ENCODE results near the gene CNTN5.

The CNTN5 gene

GRCh38 chr11:100316952-100317351 lies 1296.2 kb downstream of the CNTN5 start:
- Mint-ChIP-seq H3K9me3 (peaks cover 30% of the 10 kb centered on the region), H3K27me3 (no peaks in the 10 kb centered on the region), H3K27ac (no peak overlapping the region), H3K36me3 (ENCODE audit: low read depth) (no peaks in the 10 kb centered on the region), H3K4me1 (ENCODE audit: low read depth) (no peaks in the 10 kb centered on the region), H3K4me3 (no peak overlapping the region)
- DNase-seq = no peak

GRCh38 chr11:100319691-100320090 lies 1298.9 kb downstream of the CNTN5 start:
- Mint-ChIP-seq H3K4me3 (no peak overlapping the region), H3K36me3 (ENCODE audit: low read depth) (no peaks in the 10 kb centered on the region), H3K27ac (no peak overlapping the region), H3K27me3 (no peaks in the 10 kb centered on the region), H3K9me3 (peaks cover 20% of the 10 kb centered on the region), H3K4me1 (ENCODE audit: low read depth) (no peaks in the 10 kb centered on the region)
- DNase-seq = no peak

DNA sequence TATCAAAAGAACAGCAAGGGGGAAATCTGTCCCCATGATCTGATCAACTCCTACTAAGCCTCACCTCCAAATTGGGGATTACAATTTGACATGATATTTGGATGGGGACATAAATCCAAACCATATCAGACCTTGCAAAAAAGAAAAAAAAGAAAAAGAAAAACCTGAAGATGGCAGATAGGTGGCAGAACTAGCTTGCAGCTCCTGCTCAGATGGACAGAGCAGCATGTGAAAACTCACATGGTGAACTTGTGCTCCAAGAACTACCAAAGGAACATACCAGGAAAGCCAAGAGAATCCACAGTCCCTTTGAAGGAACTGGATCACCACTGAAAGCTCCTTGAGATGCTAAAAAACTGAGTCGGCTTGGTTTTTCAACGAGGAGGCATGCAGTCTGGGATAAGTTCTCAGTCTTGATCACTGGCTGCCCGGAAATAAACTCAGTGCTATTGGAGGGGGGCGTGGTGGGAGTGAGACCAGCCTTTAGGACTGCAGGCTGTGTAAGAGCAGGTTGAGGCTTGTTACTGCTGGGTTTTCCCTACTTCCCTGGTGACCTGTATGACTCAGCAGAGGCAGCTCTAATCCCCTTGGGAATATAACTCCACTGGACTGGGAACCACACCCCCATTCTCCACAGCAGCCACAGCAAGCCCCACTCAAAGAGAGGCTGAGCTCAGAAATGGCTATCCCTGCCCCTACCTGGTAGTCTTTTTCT lies 1308.0 kb downstream of the CNTN5 start:
- Mint-ChIP-seq H3K4me3 (no peak overlapping the region), H3K9me3 (peaks cover 34% of the 10 kb centered on the region), H3K27me3 (no peaks in the 10 kb centered on the region), H3K27ac (no peak overlapping the region), H3K4me1 (ENCODE audit: low read depth) (no peaks in the 10 kb centered on the region), H3K36me3 (ENCODE audit: low read depth) (no peaks in the 10 kb centered on the region)
- no peak for DNase-seq

DNA sequence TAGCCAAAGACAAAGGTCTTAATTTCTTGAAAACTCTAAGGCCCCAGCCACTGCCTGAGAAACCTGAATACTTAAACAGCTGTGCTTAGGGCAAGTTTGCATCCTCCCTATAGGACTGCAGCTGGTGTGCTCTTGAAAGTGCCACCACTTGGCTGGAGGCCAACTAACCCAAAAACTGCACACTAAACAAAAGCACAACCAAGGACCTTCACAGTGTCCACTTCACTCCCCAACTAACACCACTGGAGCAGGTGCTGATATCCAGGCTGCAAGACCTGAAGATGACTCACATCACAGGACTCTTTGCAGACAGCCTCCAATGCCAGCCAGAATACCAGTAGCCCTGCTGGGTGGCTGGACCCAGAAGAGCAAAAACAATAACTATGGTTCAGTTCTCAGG lies 1308.6 kb downstream of the CNTN5 start:
- Mint-ChIP-seq H3K4me3 (no peak overlapping the region), H3K27ac (no peak overlapping the region), H3K4me1 (ENCODE audit: low read depth) (no peaks in the 10 kb centered on the region), H3K27me3 (no peaks in the 10 kb centered on the region), H3K9me3 (peaks cover 35% of the 10 kb centered on the region), H3K36me3 (ENCODE audit: low read depth) (no peaks in the 10 kb centered on the region)
- DNase-seq = no peak

- no peak overlapping the region for H3K4me3 Mint-ChIP-seq
- no peaks in the 10 kb centered on the region for H3K27me3 Mint-ChIP-seq
- peaks cover 33% of the 10 kb centered on the region for H3K9me3 Mint-ChIP-seq
- no peak for DNase-seq
- no peaks in the 10 kb centered on the region for H3K4me1 Mint-ChIP-seq (ENCODE audit: low read depth)
- H3K27ac Mint-ChIP-seq = no peak overlapping the region
- no peaks in the 10 kb centered on the region for H3K36me3 Mint-ChIP-seq (ENCODE audit: low read depth)
Observed at GRCh38 chr11:100336873-100337272, 1316.1 kb downstream of the CNTN5 start.

- H3K36me3 Mint-ChIP-seq (ENCODE audit: low read depth) = no peaks in the 10 kb centered on the region
- no peaks in the 10 kb centered on the region for H3K4me1 Mint-ChIP-seq (ENCODE audit: low read depth)
- no peaks in the 10 kb centered on the region for H3K27me3 Mint-ChIP-seq
- peaks cover 29% of the 10 kb centered on the region for H3K9me3 Mint-ChIP-seq
- no peak overlapping the region for H3K4me3 Mint-ChIP-seq
- DNase-seq = no peak
- H3K27ac Mint-ChIP-seq = no peak overlapping the region
Observed at GRCh38 chr11:100338144-100338840, 1317.5 kb downstream of the CNTN5 start.

DNA sequence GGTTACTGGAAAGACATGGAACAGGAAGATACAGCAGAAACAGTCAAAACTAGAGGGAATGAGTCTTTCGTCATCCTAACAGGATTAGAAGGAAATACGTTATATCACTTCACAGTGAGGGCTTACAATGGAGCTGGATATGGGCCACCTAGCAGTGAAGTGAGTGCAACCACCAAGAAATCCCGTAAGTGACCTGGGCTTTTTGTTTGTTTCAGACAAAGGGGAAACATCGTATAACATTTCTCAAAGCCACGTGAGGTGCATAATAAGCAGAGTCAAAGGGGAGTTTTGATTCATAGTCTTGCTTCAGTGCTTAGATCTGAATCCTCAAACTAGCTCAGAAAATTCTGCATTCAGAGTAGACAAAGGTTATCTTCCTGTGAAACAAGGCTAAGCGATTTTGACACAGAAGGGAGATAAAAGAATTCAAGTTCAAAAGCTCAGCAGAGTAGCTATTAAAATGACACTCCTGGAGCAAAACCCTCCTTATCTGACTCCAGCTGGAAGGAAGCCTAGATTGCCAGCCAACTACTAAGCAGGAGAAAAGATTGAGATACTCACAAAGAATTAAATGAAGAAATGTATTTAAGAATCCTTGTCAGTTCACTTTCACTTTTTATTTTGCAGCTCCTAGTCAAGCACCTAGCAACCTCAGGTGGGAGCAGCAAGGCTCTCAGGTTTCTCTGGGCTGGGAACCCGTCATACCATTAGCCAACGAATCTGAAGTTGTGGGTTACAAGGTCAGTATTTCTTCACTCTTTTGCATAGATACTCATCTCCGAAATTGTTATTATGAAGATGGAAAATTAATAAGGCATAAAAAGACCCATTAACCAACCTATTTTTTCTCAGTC lies 1319.9 kb downstream of the CNTN5 start:
- DNase-seq = no peak
- no peaks in the 10 kb centered on the region for H3K4me1 Mint-ChIP-seq (ENCODE audit: low read depth)
- H3K36me3 Mint-ChIP-seq (ENCODE audit: low read depth) = no peaks in the 10 kb centered on the region
- no peak overlapping the region for H3K27ac Mint-ChIP-seq
- no peaks in the 10 kb centered on the region for H3K27me3 Mint-ChIP-seq
- H3K9me3 Mint-ChIP-seq = peaks cover 17% of the 10 kb centered on the region
- H3K4me3 Mint-ChIP-seq = no peak overlapping the region

GRCh38 chr11:100353083-100353482 lies 1332.3 kb downstream of the CNTN5 start:
- H3K4me1 Mint-ChIP-seq (ENCODE audit: low read depth) = no peaks in the 10 kb centered on the region
- H3K27me3 Mint-ChIP-seq = no peaks in the 10 kb centered on the region
- DNase-seq = no peak

DNA sequence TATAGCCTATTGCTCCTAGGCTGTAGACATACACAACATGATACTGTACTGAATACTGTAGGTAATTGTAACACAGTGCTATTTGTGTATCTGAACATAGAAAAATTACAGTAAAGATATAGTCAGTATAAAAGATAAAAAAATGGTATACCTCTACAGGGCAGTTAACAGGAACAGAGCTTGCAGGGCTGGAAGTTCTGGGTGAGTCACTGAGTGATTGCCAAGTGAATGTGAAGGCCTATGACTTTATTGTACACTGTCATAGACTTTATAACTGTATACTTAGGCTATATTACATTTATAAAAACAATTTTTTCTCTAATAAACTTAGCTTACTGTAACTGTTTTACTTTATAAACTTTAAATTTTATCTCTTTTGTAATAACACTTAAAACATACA lies 1334.0 kb downstream of the CNTN5 start:
- Mint-ChIP-seq H3K36me3 (ENCODE audit: low read depth) (no peaks in the 10 kb centered on the region), H3K4me1 (ENCODE audit: low read depth) (no peaks in the 10 kb centered on the region), H3K4me3 (no peak overlapping the region), H3K9me3 (peaks cover 20% of the 10 kb centered on the region), H3K27ac (no peak overlapping the region), H3K27me3 (no peaks in the 10 kb centered on the region)
- no peak for DNase-seq

More at GRCh38 chr11:100353083-100353482, 1332.3 kb downstream of the CNTN5 start:
- Mint-ChIP-seq H3K27ac (no peak overlapping the region), H3K4me3 (no peak overlapping the region), H3K9me3 (peaks cover 21% of the 10 kb centered on the region), H3K36me3 (ENCODE audit: low read depth) (no peaks in the 10 kb centered on the region)

DNA sequence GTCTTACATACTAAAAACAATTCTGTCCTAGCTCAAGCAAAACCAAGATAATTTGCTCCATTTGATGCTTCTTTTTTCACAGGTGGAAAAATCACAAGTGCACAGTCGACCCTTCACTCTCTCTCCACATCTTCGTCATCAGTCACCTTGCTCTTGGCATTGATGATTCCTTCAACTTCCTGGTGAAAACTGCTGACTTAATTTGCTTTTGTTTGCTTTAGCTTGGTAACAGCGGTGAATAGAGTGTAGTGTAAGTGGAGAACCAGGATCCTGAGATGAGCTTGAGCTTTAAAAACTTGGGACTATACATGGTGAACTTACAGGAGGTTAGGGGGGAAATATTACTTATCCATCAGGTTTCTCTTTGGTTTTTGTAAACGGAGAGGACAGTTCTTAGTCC lies 1335.3 kb downstream of the CNTN5 start:
- Mint-ChIP-seq H3K4me1 (ENCODE audit: low read depth) (no peaks in the 10 kb centered on the region), H3K36me3 (ENCODE audit: low read depth) (no peaks in the 10 kb centered on the region), H3K27me3 (no peaks in the 10 kb centered on the region), H3K27ac (no peak overlapping the region), H3K4me3 (no peak overlapping the region), H3K9me3 (peaks cover 18% of the 10 kb centered on the region)
- no peak for DNase-seq

- Mint-ChIP-seq H3K36me3 (ENCODE audit: low read depth) (no peaks in the 10 kb centered on the region), H3K27ac (no peak overlapping the region), H3K4me1 (ENCODE audit: low read depth) (no peaks in the 10 kb centered on the region), H3K9me3 (peaks cover 19% of the 10 kb centered on the region), H3K27me3 (no peaks in the 10 kb centered on the region), H3K4me3 (no peak overlapping the region)
- no peak for DNase-seq
Observed at GRCh38 chr11:100359281-100359680, 1338.5 kb downstream of the CNTN5 start.

DNA sequence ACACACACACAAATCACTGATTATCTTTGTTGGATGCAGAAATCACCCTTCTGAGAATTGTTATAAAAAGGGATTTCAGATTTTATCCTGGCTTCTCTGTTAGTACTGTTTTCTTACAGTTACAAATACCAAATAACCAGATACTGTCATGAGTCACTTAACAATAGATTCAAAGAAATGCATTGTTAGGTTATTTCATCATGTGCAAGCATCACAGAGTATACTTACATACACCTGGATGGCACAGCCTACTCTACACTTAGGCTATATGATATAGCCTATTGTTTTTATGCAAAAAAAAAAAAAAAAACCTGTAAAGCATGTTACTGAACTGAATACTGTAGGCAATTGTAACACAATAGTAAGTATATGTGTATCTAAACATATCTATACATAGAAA lies 1347.1 kb downstream of the CNTN5 start:
- H3K9me3 Mint-ChIP-seq = peaks cover 13% of the 10 kb centered on the region
- DNase-seq = no peak
- no peak overlapping the region for H3K27ac Mint-ChIP-seq
- no peaks in the 10 kb centered on the region for H3K4me1 Mint-ChIP-seq (ENCODE audit: low read depth)
- H3K4me3 Mint-ChIP-seq = no peak overlapping the region
- H3K36me3 Mint-ChIP-seq (ENCODE audit: low read depth) = no peaks in the 10 kb centered on the region
- no peaks in the 10 kb centered on the region for H3K27me3 Mint-ChIP-seq

GRCh38 chr11:100383357-100383865 lies 1362.7 kb downstream of the CNTN5 start:
- H3K9me3 Mint-ChIP-seq = peaks cover 32% of the 10 kb centered on the region
- no peak overlapping the region for H3K4me3 Mint-ChIP-seq
- no peak overlapping the region for H3K27ac Mint-ChIP-seq
- H3K4me1 Mint-ChIP-seq (ENCODE audit: low read depth) = no peaks in the 10 kb centered on the region
- no peaks in the 10 kb centered on the region for H3K27me3 Mint-ChIP-seq
- H3K36me3 Mint-ChIP-seq (ENCODE audit: low read depth) = no peaks in the 10 kb centered on the region
- DNase-seq = no peak

GRCh38 chr11:100396266-100396665 lies 1375.5 kb downstream of the CNTN5 start:
- H3K27ac Mint-ChIP-seq = no peak overlapping the region
- peaks cover 7% of the 10 kb centered on the region for H3K9me3 Mint-ChIP-seq
- H3K36me3 Mint-ChIP-seq (ENCODE audit: low read depth) = no peaks in the 10 kb centered on the region

More at GRCh38 chr11:100396266-100396665, 1375.5 kb downstream of the CNTN5 start:
- DNase-seq = no peak
- Mint-ChIP-seq H3K4me3 (no peak overlapping the region), H3K4me1 (ENCODE audit: low read depth) (no peaks in the 10 kb centered on the region), H3K27me3 (no peaks in the 10 kb centered on the region)
